Caco-2 (cell line): Measurements from ENCODE around the gene POLD1. TPM values are rescaled to one million over a fixed set of nuclear protein-coding genes. Genes with fewer than 3 reads are reported as not detected.

Experiments used
- BruUV-seq: library from RNA; stranded (reverse); fragments of 400-500 nt; replicated peaks from 2 replicates; lab custom pipeline; 2021; lab: Mats Ljungman, UMichigan
- CTCF ChIA-PET: fragments of 300-600 bp; sonication (Branson Sonifier 250); formaldehyde crosslinking; loops from one replicate; lab custom pipeline; 2022; ENCODE audit warnings: antibody characterized with exemption; lab: Charles Lee
- POLR2A ChIA-PET: fragments of 300-600 bp; sonication (Branson Sonifier 250); formaldehyde crosslinking; loops from one replicate; lab custom pipeline; 2022; ENCODE audit warnings: antibody characterized with exemption; lab: Charles Lee
- DNase-seq, 2 experiments: peaks; one replicate each; pipeline versions ENCODE4 v3.0.0 to v3.0.0-alpha.2; 2020 to 2022
- H3K27me3 ChIP-seq: replicated peaks from 2 replicates; pipeline ENCODE4 v1.6.0; 2011; ENCODE audit warnings: low read length; ENCODE audit not compliant: control insufficient read depth, insufficient read depth
- H3K36me3 ChIP-seq: 2 replicates; pipeline ENCODE4 v1.5.1; 2011; ENCODE audit warnings: low read length; ENCODE audit not compliant: control insufficient read depth, insufficient read depth
- H3K4me1 ChIP-seq: fragments of 250-450 bp; sonication (Bioruptor Pico); 2 replicates; pipeline ENCODE4 v1.5.1; 2020; ENCODE audit warnings: mild to moderate bottlenecking
- H3K4me3 ChIP-seq: 2 replicates; pipeline ENCODE4 v1.5.1; 2011; ENCODE audit warnings: low read depth, mild to moderate bottlenecking, control low read depth, low read length
- H3K9me3 ChIP-seq: fragments of 250-450 bp; sonication (Bioruptor Pico); 2 replicates; pipeline ENCODE4 v1.5.1; 2020; ENCODE audit warnings: mild to moderate bottlenecking, moderate library complexity
- H3K27ac Mint-ChIP-seq: one replicate; pipeline ENCODE4 v1.8.0; 2022; ENCODE audit warnings: mixed read lengths; ENCODE audit not compliant: unreplicated experiment
- H3K27me3 Mint-ChIP-seq: one replicate; pipeline ENCODE4 v1.8.0; 2022; ENCODE audit warnings: mixed read lengths; ENCODE audit not compliant: insufficient read depth, unreplicated experiment
- H3K36me3 Mint-ChIP-seq: one replicate; pipeline ENCODE4 v1.8.0; 2022; ENCODE audit warnings: mild to moderate bottlenecking, mixed read lengths; ENCODE audit not compliant: insufficient read depth, unreplicated experiment
- H3K4me1 Mint-ChIP-seq: one replicate; pipeline ENCODE4 v1.8.0; 2022; ENCODE audit warnings: low read depth, mixed read lengths; ENCODE audit not compliant: unreplicated experiment
- H3K4me3 Mint-ChIP-seq: one replicate; pipeline ENCODE4 v1.8.0; 2022; ENCODE audit warnings: mild to moderate bottlenecking, moderate library complexity, mixed read lengths; ENCODE audit not compliant: unreplicated experiment
- H3K9me3 Mint-ChIP-seq: one replicate; pipeline ENCODE4 v1.8.0; 2022; ENCODE audit warnings: mixed read lengths; ENCODE audit not compliant: unreplicated experiment
- CTCF ChIP-seq, 2 experiments: fragments of 200-600 bp in 1 of 2; IDR thresholded peaks; 1 replicate in 1 of 2; 2 replicates in 1 of 2; pipeline versions ENCODE4 v1.5.1 to v1.8.0; 2011 to 2022; ENCODE audit warnings: antibody characterized with exemption in 1 of 2, control low read depth in 1 of 2, inconsistent platforms in 1 of 2, low read depth in 1 of 2, low read length in 1 of 2, mild to moderate bottlenecking in 1 of 2, moderate library complexity in 1 of 2; ENCODE audit not compliant: insufficient read depth in 1 of 2, severe bottlenecking in 1 of 2, unreplicated experiment in 1 of 2
- intact Hi-C: fragments of 100-400 bp; cut with micrococcal nuclease; formaldehyde crosslinking; loops from one replicate; pipeline ENCODE4 v1.10.0; 2022; ENCODE audit not compliant: unreplicated experiment
- total RNA-seq: library from RNA; stranded (reverse); gene quantifications from 2 replicates; pipeline ENCODE4 v1.2.3, GENCODE V29; 2022

Gene POLD1
- total RNA-seq, 1 experiment from 2014 or later = 128 TPM

- Mint-ChIP-seq H3K36me3 (peaks cover 40% of the 10 kb centered on the region), H3K4me3 (no peak overlapping the region), H3K4me1 (peaks cover 14% of the 10 kb centered on the region), H3K27ac (no peak overlapping the region), H3K9me3 (no peaks in the 10 kb centered on the region), H3K27me3 (no peaks in the 10 kb centered on the region)
- no peaks in the 10 kb centered on the region for H3K27me3 ChIP-seq
- H3K4me1 ChIP-seq = peaks cover 7% of the 10 kb centered on the region; the same call in 1 of the 2 replicates
- POLR2A ChIA-PET = no interaction called here
- H3K9me3 ChIP-seq = no peaks in the 10 kb centered on the region
- peaks cover 3% of the 10 kb centered on the region; the same call in 1 of the 2 replicates for H3K36me3 ChIP-seq
- no TSS peak for BruUV-seq
- CTCF ChIA-PET = interaction anchor here (0.6 kb wide), 1 partner anchor 89 kb away, joined by 4 read pairs; no protein-coding TSS in a partner anchor
- no peak overlapping the region for H3K4me3 ChIP-seq
- no peak for DNase-seq
- intact Hi-C loops = no loop called here
- TF ChIP-seq CTCF (IDR thresholded peaks at IDR 0.05; ENCODE audit: insufficient read depth in 1 of 2, low read depth in 1 of 2, low read length in 1 of 2, severe bottlenecking in 1 of 2, unreplicated experiment in 1 of 2) = no peak
Observed at GRCh38 chr19:50417111-50418081, 33.2 kb downstream of the POLD1 start.

- H3K27ac Mint-ChIP-seq = no peak within 1 kb of the TSS
- intact Hi-C loops = no loop called here
- TF ChIP-seq CTCF (IDR thresholded peaks at IDR 0.05; ENCODE audit: insufficient read depth in 1 of 2, low read depth in 1 of 2, low read length in 1 of 2, severe bottlenecking in 1 of 2, unreplicated experiment in 1 of 2) = no peak
Observed at GRCh38 chr19:50418176-50419021, 34.3 kb downstream of the POLD1 start, which contains the start of gene SPIB. TSS of gene SPIB (plus strand) at chr19:50418938. CDS start at chr19:50418963, 25 bp downstream.

More at GRCh38 chr19:50418176-50419021, 34.3 kb downstream of the POLD1 start, which contains the start of gene SPIB:
- Mint-ChIP-seq H3K4me1 (peaks cover 17% of the 10 kb centered on the region), H3K36me3 (peaks cover 30% of the 10 kb centered on the region), H3K4me3 (no peak within 1 kb of the TSS), H3K9me3 (no peaks in the 10 kb centered on the region), H3K27me3 (no peaks in the 10 kb centered on the region)
- POLR2A ChIA-PET = no interaction called here
- DNase-seq = no peak
- CTCF ChIA-PET = interaction anchor here (0.6 kb wide), 1 partner anchor 90 kb away, joined by 4 read pairs; no protein-coding TSS in a partner anchor
- BruUV-seq = no TSS peak
- no peak within 1 kb of the TSS for H3K4me3 ChIP-seq
- H3K9me3 ChIP-seq = no peaks in the 10 kb centered on the region
- H3K36me3 ChIP-seq = peaks cover 3% of the 10 kb centered on the region; the same call in 1 of the 2 replicates
- H3K27me3 ChIP-seq = no peaks in the 10 kb centered on the region
- peaks cover 9% of the 10 kb centered on the region; the same call in 1 of the 2 replicates for H3K4me1 ChIP-seq
